Stimulated activated naive CD8-positive, alpha-beta T cell treated with anti-CD3 and anti-CD28 coated beads, Interleukin-15, amount 100 ng/mL, for 72 hours (primary cell): ENCODE results near the gene MSRB1.
A peak's percentile ranks its signal among the peaks of the same experiment; 100 is the strongest.
"Not testable (repeated sequence)": the region's sequence is repeated elsewhere in the genome, so short reads cannot be mapped to it uniquely, and the experiment has no call there.

Experiments used
- ATAC-seq: fragments of 150-1000 bp; cut with Tn5 transposase; 2 replicates; pipeline ENCODE4 v1.10.0; 2021; ENCODE audit warnings: mild to moderate bottlenecking, moderate library complexity
- DNase-seq, 2 donors: peaks; one replicate each; pipeline ENCODE4 v3.0.0; 2021 to 2022
- H3K27ac Mint-ChIP-seq, 2 donors: one replicate each; pipeline ENCODE4 v1.8.0; 2022; ENCODE audit warnings: mild to moderate bottlenecking in 2 of 2, mixed read lengths in 2 of 2, moderate library complexity in 2 of 2
- H3K27me3 Mint-ChIP-seq: one replicate; pipeline ENCODE4 v1.8.0; 2022; ENCODE audit warnings: mixed read lengths
- H3K4me1 Mint-ChIP-seq: one replicate; pipeline ENCODE4 v1.8.0; 2022; ENCODE audit warnings: mild to moderate bottlenecking, mixed read lengths
- H3K4me3 Mint-ChIP-seq, 2 donors: one replicate each; pipeline ENCODE4 v1.8.0; 2022; ENCODE audit warnings: mild to moderate bottlenecking in 2 of 2, mixed read lengths in 2 of 2, moderate library complexity in 1 of 2
- H3K9me3 Mint-ChIP-seq, 2 donors: one replicate each; pipeline ENCODE4 v1.8.0; 2022; ENCODE audit warnings: mixed read lengths in 2 of 2

Gene MSRB1

DNA sequence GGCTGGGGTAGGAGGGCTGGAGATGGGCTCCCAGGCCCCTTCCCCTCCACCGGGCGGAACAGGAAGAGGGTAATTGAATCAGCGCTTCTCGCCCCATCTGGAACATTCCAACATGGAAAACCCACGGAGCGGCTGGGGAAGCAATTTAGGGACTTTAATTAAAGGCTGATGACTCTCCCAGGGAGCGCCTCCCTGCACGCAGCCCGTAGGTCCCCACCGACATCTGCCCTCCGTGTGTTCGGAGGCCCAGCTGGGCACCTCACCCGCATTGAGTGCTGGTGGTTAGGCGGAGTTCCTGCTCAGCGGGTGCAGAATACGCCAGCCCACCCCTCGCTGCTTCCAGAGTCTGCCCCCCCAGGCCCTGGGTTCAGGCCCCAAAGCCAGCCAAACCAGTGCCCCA, 34.8 kb downstream of the MSRB1 start:
- Mint-ChIP-seq H3K27ac (no peak overlapping the region), H3K4me1 (no peaks in the 10 kb centered on the region), H3K9me3 (no peaks in the 10 kb centered on the region), H3K4me3 (no peak overlapping the region), H3K27me3 (peaks cover 37% of the 10 kb centered on the region)
- ATAC-seq = no peak
- DNase-seq = no peak

GRCh38 chr16:1907226-1907860, 35.7 kb downstream of the MSRB1 start:
- Mint-ChIP-seq H3K27me3 (peaks cover 37% of the 10 kb centered on the region), H3K4me1 (no peaks in the 10 kb centered on the region), H3K9me3 (no peaks in the 10 kb centered on the region), H3K4me3 (no peak overlapping the region), H3K27ac (no peak overlapping the region)
- peak; percentile 34 for ATAC-seq
- no peak for DNase-seq

- no peak for ATAC-seq
These were observed 36.2 kb downstream of the MSRB1 start for GRCh38 chr16:1906846-1907165.

GRCh38 chr16:1906055-1906845, 36.7 kb downstream of the MSRB1 start:
- no peak overlapping the region for H3K4me3 Mint-ChIP-seq
- no peaks in the 10 kb centered on the region for H3K4me1 Mint-ChIP-seq
- H3K27ac Mint-ChIP-seq = no peak overlapping the region
- ATAC-seq (no peak), DNase-seq (no peak)
- no peaks in the 10 kb centered on the region for H3K9me3 Mint-ChIP-seq
- peaks cover 37% of the 10 kb centered on the region for H3K27me3 Mint-ChIP-seq

More at GRCh38 chr16:1906846-1907165, 36.2 kb downstream of the MSRB1 start:
- Mint-ChIP-seq H3K4me3 (no peak overlapping the region), H3K27ac (no peak overlapping the region), H3K9me3 (no peaks in the 10 kb centered on the region), H3K27me3 (peaks cover 37% of the 10 kb centered on the region), H3K4me1 (no peaks in the 10 kb centered on the region)
- DNase-seq = no peak

DNA sequence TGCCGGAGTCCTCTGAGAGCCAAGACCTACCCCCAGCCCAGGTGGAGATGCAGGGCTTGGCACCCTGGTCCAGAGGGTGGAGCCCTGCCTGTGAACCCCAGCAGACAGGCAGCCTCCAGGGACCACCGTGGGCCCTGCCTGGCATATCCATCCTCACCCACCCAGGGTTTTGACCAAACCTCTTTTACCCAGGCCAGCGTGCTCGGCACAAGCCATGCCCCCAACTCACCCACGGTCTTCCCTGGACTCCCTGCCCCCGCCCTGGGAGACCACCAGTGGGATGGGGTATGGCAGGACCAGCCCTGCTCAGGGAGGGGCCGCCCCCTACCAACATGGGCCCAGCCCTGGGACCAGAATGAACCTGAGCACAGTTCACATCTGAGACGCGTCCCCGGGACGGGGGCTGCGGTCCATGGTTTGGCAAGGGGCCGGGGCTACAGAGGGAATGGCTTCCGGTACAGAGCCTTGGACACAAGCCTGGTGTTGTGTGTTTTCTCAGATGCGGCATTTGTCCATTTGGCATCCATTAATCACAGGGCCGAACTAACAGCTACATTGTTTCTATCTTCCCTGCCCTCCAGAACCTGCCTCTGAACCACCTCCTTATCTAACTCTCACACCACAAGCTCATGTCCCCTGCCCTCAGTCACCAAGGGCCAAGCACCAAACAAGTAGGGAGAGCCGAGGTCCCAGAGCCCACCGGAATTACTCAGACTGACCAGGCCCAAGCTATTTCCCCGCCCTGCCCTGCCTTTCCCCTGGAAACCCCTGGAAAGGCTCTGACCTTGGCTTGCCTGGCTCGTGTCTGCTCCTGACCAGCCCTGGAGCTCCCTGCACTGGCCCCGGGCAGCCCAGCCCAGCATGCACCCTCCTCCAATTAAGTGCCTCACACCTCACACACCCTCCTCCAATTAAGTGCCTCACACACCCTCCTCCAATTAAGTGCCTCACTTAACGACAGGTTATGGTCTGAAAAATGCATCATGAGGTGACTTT, 38.9 kb downstream of the MSRB1 start:
- H3K4me3 Mint-ChIP-seq = no peak overlapping the region
- peaks cover 33% of the 10 kb centered on the region for H3K27me3 Mint-ChIP-seq
- no peaks in the 10 kb centered on the region for H3K9me3 Mint-ChIP-seq
- peak; percentile 31 for ATAC-seq
- H3K27ac Mint-ChIP-seq = peak overlapping the region in 1 of 2 donors; percentile 35
- no peak for DNase-seq
- H3K4me1 Mint-ChIP-seq = no peaks in the 10 kb centered on the region

GRCh38 chr16:1903220-1903574, 39.8 kb downstream of the MSRB1 start:
- H3K4me1 Mint-ChIP-seq = no peaks in the 10 kb centered on the region
- peaks cover 24% of the 10 kb centered on the region for H3K27me3 Mint-ChIP-seq
- no peak for ATAC-seq
- H3K9me3 Mint-ChIP-seq = no peaks in the 10 kb centered on the region
- DNase-seq = no peak
- H3K27ac Mint-ChIP-seq = no peak overlapping the region
- no peak overlapping the region for H3K4me3 Mint-ChIP-seq

DNA sequence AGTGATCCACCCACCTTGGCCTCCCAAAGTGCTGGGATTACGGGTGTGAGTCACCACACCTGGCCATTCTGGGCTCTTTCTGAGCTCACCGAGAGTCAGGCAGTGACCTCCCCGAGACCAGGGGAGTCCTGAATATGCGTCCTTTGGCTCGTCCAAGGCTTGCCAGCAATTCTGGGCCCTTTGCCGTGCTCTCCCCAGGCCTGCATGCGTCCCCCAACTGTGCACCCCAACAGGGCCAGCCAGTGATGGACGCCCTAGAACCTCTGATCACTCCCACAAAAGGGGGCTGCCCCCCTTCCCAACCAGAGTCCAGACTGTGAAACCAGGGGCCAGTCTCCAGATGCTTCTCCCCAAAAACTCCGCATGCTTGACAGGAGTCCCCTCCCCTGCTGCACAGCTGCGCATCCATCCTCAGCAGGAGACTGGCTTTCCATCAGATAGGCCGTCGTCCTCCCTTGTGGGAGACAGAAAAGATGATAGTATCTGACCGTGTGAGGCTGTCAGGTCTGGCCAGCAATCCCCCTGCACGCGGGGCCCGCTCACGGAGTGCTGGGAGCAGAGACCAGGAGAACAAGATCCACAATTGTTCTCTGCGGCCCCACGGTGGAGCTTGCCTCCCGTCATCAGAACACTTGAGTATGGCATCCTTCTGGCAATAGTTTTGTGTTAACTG, 40.3 kb downstream of the MSRB1 start:
- no peaks in the 10 kb centered on the region for H3K9me3 Mint-ChIP-seq
- peaks cover 22% of the 10 kb centered on the region for H3K27me3 Mint-ChIP-seq
- DNase-seq = no peak
- H3K4me1 Mint-ChIP-seq = no peaks in the 10 kb centered on the region
- no peak for ATAC-seq
- H3K4me3 Mint-ChIP-seq = no peak overlapping the region
- H3K27ac Mint-ChIP-seq = no peak overlapping the region

- no peaks in the 10 kb centered on the region for H3K9me3 Mint-ChIP-seq
- DNase-seq (no peak), ATAC-seq (no peak)
- H3K27me3 Mint-ChIP-seq = peaks cover 19% of the 10 kb centered on the region
- no peak overlapping the region for H3K27ac Mint-ChIP-seq
- no peak overlapping the region for H3K4me3 Mint-ChIP-seq
- H3K4me1 Mint-ChIP-seq = no peaks in the 10 kb centered on the region
These were observed 42.6 kb downstream of the MSRB1 start for GRCh38 chr16:1900452-1900774.

DNA sequence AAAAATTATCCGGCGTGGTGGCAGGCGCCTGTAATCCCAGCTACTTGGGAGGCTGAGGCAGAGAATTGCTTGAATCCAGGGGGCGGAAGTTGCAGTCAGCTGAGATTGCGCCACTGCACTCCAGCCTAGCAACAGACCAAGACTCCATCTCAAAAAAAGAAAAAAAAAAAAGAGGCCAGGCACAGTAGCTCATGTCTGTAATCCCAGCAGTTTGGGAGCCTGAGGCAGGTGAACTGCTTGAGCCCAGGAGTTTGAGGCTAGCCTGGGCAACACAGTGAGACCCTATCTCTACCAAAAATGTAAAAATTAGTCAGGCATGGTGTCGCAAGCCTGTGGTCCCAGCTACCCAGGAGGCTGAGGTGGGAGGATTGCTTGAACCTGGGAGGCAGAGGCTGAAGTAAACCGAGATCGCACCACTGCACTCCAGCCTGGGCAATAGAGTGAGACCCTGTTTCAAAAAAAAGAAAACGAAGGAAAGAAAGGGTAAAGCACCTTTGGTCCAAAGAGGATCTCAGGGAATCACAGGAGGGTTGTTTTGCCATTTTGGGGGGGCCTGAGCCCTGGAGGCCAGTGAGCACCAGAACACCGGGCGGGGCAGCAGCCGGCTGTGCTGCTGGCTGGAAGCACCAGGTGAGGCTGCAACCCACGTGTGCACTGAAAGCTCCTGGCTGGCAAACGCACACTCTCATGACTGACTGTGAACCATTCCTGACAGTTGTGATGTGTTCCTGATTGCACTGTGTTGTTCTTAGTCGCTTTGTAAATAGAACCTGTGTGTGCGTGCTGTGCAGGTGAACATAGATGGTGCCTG, 43.2 kb downstream of the MSRB1 start:
- Mint-ChIP-seq H3K27ac (no peak overlapping the region), H3K4me3 (no peak overlapping the region), H3K4me1 (no peaks in the 10 kb centered on the region), H3K9me3 (no peaks in the 10 kb centered on the region), H3K27me3 (peaks cover 19% of the 10 kb centered on the region)
- ATAC-seq (no peak), DNase-seq (no peak)

- not testable (repeated sequence) for H3K4me3 Mint-ChIP-seq, H3K9me3 Mint-ChIP-seq, ATAC-seq, H3K27ac Mint-ChIP-seq, H3K4me1 Mint-ChIP-seq, DNase-seq
- peaks cover 20% of the 10 kb centered on the region for H3K27me3 Mint-ChIP-seq
These were observed 45.3 kb downstream of the MSRB1 start for GRCh38 chr16:1897692-1898091.

- Mint-ChIP-seq H3K4me1 (no peaks in the 10 kb centered on the region), H3K27ac (no peak overlapping the region), H3K4me3 (no peak overlapping the region), H3K27me3 (peaks cover 22% of the 10 kb centered on the region), H3K9me3 (no peaks in the 10 kb centered on the region)
- DNase-seq (no peak), ATAC-seq (no peak)
These were observed 46.9 kb downstream of the MSRB1 start for GRCh38 chr16:1895949-1896675.

DNA sequence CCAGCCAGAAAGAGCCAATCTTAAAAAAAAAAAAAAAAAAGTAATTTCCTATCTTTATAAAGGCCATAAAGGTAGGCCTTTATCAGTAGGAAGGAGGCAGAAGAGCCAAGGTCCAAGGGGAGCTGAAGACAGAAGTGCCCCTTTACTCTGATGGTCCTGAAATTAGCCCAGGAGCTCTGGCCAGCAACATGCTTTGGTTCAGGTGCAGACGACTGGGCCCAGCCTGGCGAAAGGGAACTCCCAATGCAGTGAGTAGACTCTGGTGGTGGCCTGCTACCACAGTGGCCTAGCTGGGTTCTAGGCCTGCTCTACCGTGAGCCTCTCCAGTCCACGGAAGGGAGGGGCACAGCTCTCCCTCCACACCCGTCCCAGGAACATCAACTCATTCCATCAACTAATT, 47.9 kb downstream of the MSRB1 start:
- Mint-ChIP-seq H3K27ac (no peak overlapping the region), H3K4me1 (no peaks in the 10 kb centered on the region), H3K4me3 (no peak overlapping the region), H3K9me3 (no peaks in the 10 kb centered on the region), H3K27me3 (peaks cover 31% of the 10 kb centered on the region)
- ATAC-seq (no peak), DNase-seq (no peak)

DNA sequence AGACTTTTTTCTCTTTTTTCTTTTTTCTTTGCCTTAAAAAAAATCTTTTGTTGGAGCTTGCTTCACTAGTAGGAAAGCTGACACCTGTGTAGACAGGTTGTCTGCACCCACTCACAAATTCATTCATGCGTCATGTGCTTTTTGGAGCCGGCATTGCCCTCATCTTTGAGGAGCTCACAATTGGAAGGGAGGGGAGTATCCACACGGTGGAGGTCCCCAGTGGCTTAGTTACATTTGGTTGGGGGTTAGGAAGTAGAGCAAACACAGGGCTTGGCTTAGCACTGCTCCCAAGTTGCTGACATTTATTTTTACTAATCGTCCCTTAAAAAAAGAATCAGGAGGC, 52.3 kb downstream of the MSRB1 start:
- no peak overlapping the region for H3K4me3 Mint-ChIP-seq
- ATAC-seq (no peak), DNase-seq (no peak)
- H3K9me3 Mint-ChIP-seq = no peaks in the 10 kb centered on the region
- no peak overlapping the region for H3K27ac Mint-ChIP-seq
- H3K4me1 Mint-ChIP-seq = no peaks in the 10 kb centered on the region
- H3K27me3 Mint-ChIP-seq = peaks cover 33% of the 10 kb centered on the region

DNA sequence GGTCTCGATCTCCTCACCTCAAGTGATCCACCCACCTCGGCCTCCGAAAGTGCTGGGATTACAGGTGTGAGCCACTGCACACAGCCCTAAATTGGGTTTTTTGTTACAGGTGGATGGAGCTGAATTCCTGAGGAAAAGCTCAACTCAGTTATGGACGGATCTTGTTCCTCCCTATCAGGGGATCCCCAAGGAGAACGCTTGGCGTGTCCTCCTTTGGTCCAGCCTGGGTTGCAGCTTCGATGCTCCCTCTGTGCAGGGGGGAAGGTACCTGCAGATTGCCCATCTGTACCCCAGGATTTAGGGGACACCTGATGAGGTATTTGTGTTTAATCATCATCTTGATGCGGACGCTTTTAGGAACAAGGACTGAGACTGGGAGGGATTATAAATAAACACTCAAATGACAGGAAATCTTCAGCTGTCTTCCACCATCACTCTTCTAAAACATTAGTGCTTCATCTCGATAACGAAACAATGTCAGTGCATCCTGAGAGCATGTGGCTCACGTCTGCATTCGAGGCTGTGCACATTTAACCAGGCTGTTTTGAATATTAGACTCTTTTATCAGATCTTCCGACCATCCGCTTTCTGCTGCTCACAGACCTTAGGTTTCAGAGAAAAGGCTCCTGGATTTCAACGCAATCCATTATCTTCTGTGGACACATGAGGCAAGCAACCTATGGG, 52.8 kb downstream of the MSRB1 start:
- Mint-ChIP-seq H3K4me3 (no peak overlapping the region), H3K9me3 (no peaks in the 10 kb centered on the region), H3K4me1 (no peaks in the 10 kb centered on the region), H3K27me3 (peaks cover 36% of the 10 kb centered on the region), H3K27ac (no peak overlapping the region)
- ATAC-seq (no peak), DNase-seq (no peak)
